Activated naive CD8-positive, alpha-beta T cell treated with anti-CD3 and anti-CD28 coated beads, Interleukin-2, amount 10 ng/mL, durations not matched to agents 7 days and 5 days (primary cell): ENCODE data around the gene MAX. TPM values are rescaled to one million over a fixed set of nuclear protein-coding genes. Genes with fewer than 3 reads are reported as not detected.

Experiments
- ATAC-seq: fragments of 150-1000 bp; cut with Tn5 transposase; one replicate; pipeline ENCODE4 v1.10.0; 2021; ENCODE audit warnings: low read depth, moderate library complexity
- POLR2A ChIA-PET: fragments of 350-600 bp; sonication (Branson Sonifier 250); formaldehyde crosslinking; loops from one replicate; lab custom pipeline; 2021; ENCODE audit warnings: antibody characterized with exemption; lab: Charles Lee
- DNase-seq: peaks from one replicate; pipeline ENCODE4 v3.0.0; 2021
- H3K27ac Mint-ChIP-seq: one replicate; pipeline ENCODE4 v1.8.0; 2022; ENCODE audit warnings: mild to moderate bottlenecking, mixed read lengths
- H3K27me3 Mint-ChIP-seq: one replicate; pipeline ENCODE4 v1.8.0; 2022; ENCODE audit warnings: mild to moderate bottlenecking, moderate library complexity, mixed read lengths
- H3K36me3 Mint-ChIP-seq: one replicate; pipeline ENCODE4 v1.8.0; 2021; ENCODE audit warnings: mild to moderate bottlenecking, mixed read lengths
- H3K4me1 Mint-ChIP-seq: one replicate; pipeline ENCODE4 v1.8.0; 2021; ENCODE audit warnings: mixed read lengths
- H3K4me3 Mint-ChIP-seq: one replicate; pipeline ENCODE4 v1.8.0; 2022; ENCODE audit warnings: mild to moderate bottlenecking, moderate library complexity, mixed read lengths
- H3K9me3 Mint-ChIP-seq: one replicate; pipeline ENCODE4 v1.8.0; 2021; ENCODE audit warnings: mixed read lengths
- total RNA-seq, 2 experiments: library from RNA; stranded (reverse); gene quantifications; one replicate each; pipeline ENCODE4 v1.2.3, GENCODE V29; 2021

The MAX gene
- total RNA-seq, 2 experiments from 2014 or later, result 150 to 155 TPM

GRCh38 chr14:65053466-65053865, 48.9 kb downstream of the MAX start:
- no peak overlapping the region for H3K27ac Mint-ChIP-seq
- POLR2A ChIA-PET, result no interaction called here
- no peak for ATAC-seq
- DNase-seq, result no peak
- peaks cover 8% of the 10 kb centered on the region for H3K4me1 Mint-ChIP-seq
- H3K9me3 Mint-ChIP-seq, result no peaks in the 10 kb centered on the region
- H3K27me3 Mint-ChIP-seq, result no peaks in the 10 kb centered on the region
- no peak overlapping the region for H3K4me3 Mint-ChIP-seq
- peaks cover 14% of the 10 kb centered on the region for H3K36me3 Mint-ChIP-seq

DNA sequence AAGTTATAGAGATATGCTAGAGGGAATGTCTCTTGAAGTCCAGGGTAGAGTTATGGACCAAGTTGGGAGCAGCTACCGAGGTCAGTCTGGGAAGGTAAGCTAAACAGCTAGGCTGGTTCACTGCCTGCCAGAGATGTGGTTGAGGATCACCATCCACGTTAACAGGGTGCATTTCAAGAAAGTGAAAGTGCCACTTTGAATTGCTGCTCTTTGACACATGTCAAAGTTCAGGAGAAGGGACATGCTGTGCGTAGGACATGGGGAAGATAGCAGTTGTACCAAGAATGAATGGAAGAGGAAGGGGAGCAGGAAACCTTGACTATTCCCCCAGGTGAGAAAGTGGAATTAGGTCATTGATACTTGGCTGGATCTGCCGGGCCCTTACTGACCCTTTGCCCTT, 49.5 kb downstream of the MAX start:
- Mint-ChIP-seq H3K9me3 (no peaks in the 10 kb centered on the region), H3K4me1 (peaks cover 8% of the 10 kb centered on the region), H3K4me3 (no peak overlapping the region), H3K27ac (no peak overlapping the region), H3K36me3 (peaks cover 11% of the 10 kb centered on the region), H3K27me3 (no peaks in the 10 kb centered on the region)
- DNase-seq (no peak), ATAC-seq (no peak)
- POLR2A ChIA-PET, result no interaction called here

- Mint-ChIP-seq H3K9me3 (no peaks in the 10 kb centered on the region), H3K27ac (no peak overlapping the region), H3K36me3 (peaks cover 25% of the 10 kb centered on the region), H3K4me1 (peaks cover 17% of the 10 kb centered on the region), H3K4me3 (no peak overlapping the region), H3K27me3 (no peaks in the 10 kb centered on the region)
- ATAC-seq, result no peak
- DNase-seq, result no peak
- POLR2A ChIA-PET, result no interaction called here
Measured at GRCh38 chr14:65045709-65046108, 56.6 kb downstream of the MAX start.

DNA sequence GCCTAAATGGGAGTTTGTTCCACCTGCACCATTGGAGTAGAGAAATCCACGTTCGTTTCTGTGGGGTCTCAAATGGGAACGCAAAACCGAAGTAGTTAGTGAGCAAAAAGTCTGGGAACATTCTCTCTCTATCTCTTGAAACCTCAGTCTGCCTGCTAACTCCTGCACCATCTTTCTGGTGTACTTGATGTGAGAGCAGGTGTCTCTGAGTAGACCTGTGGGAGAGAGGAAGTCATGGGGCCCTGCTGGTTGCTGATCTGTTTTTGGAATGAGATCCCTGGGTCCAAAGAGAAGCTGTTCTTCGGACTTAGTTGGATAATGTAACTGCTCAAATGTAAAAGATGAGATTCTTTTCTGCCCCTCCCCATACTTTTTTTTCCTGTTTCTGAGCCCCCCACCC, 57.3 kb downstream of the MAX start:
- peaks cover 16% of the 10 kb centered on the region for H3K4me1 Mint-ChIP-seq

DNA sequence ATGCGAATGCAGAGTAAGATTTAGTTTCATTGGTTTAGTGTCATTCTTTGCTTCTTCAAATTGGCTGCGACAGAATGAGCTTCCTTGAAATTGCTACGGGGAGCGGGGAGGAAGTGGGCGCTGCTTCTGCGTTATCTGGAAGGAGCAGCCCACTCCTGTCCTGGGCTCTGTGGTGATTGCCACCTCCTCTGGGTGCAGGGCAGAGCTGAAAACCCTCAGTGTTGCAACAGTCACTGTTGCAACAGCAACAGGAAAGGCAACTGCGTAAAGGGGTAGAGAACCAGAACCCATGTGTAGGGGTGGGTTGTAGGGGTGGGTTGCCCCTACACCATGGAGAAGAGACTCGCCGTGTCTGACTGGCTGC, 57.7 kb downstream of the MAX start:
- H3K36me3 Mint-ChIP-seq, result peaks cover 25% of the 10 kb centered on the region
- POLR2A ChIA-PET, result no interaction called here

More for the DNA sequence above, 57.3 kb downstream of the MAX start:
- POLR2A ChIA-PET, result no interaction called here
- H3K27me3 Mint-ChIP-seq, result no peaks in the 10 kb centered on the region
- no peak for ATAC-seq
- DNase-seq, result no peak
- H3K4me3 Mint-ChIP-seq, result no peak overlapping the region
- no peak overlapping the region for H3K27ac Mint-ChIP-seq
- no peaks in the 10 kb centered on the region for H3K9me3 Mint-ChIP-seq
- peaks cover 25% of the 10 kb centered on the region for H3K36me3 Mint-ChIP-seq

DNA sequence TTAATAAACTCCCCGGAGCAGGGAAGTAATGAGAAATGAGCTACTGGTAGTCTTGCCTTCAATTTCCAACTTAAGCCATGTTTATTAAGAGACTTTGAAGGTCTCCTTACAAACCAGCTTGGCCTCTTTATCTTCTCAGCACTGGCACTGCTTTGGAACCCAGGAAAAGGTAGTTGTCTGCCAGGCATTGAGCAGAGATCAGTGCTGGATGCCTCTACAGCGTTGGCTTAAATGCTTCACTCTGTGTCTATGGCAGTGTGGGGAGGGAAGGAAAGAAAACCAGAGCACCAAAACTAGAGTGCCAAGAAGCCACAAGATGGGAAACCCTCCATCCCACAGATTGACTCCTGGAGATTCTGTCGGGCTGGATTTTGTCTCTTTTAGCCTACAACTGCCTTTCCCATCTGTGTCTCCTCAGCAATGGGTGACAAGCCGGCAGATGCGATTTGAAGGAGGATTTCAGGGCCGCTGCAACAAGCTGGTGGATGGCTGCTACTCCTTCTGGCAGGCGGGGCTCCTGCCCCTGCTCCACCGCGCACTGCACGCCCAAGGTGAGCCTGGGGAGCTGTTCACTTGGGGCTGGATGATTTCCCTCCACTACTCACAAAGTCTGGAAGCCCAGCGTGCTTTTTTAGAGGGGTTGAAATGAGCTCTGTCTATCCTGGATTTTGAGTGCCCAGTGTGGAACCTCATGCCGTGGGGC, 58.3 kb downstream of the MAX start:
- POLR2A ChIA-PET, result interaction anchor here (0.7 kb wide), 1 partner anchor 380 kb away, joined by 5 read pairs; no protein-coding TSS in a partner anchor
- H3K4me3 Mint-ChIP-seq, result peak overlapping the region; percentile 22
- peak overlapping the region; percentile 51 for H3K27ac Mint-ChIP-seq
- H3K9me3 Mint-ChIP-seq, result no peaks in the 10 kb centered on the region
- H3K4me1 Mint-ChIP-seq, result peaks cover 16% of the 10 kb centered on the region
- DNase-seq, result no peak
- H3K27me3 Mint-ChIP-seq, result no peaks in the 10 kb centered on the region
- ATAC-seq, result no peak
- peaks cover 27% of the 10 kb centered on the region for H3K36me3 Mint-ChIP-seq

More for the DNA sequence above, 57.7 kb downstream of the MAX start:
- Mint-ChIP-seq H3K4me3 (peak overlapping the region; percentile 22), H3K9me3 (no peaks in the 10 kb centered on the region), H3K4me1 (peaks cover 16% of the 10 kb centered on the region), H3K27me3 (no peaks in the 10 kb centered on the region), H3K27ac (peak overlapping the region; percentile 51)
- DNase-seq (no peak), ATAC-seq (peak; percentile 48)

GRCh38 chr14:65042731-65043372, 59.5 kb downstream of the MAX start:
- Mint-ChIP-seq H3K9me3 (no peaks in the 10 kb centered on the region), H3K27ac (no peak overlapping the region), H3K4me1 (peaks cover 16% of the 10 kb centered on the region), H3K4me3 (no peak overlapping the region), H3K27me3 (no peaks in the 10 kb centered on the region), H3K36me3 (peaks cover 30% of the 10 kb centered on the region)
- DNase-seq (no peak), ATAC-seq (no peak)
- POLR2A ChIA-PET, result no interaction called here

- Mint-ChIP-seq H3K27me3 (no peaks in the 10 kb centered on the region), H3K9me3 (no peaks in the 10 kb centered on the region), H3K27ac (no peak overlapping the region), H3K4me1 (peaks cover 14% of the 10 kb centered on the region), H3K4me3 (no peak overlapping the region), H3K36me3 (peaks cover 26% of the 10 kb centered on the region)
- no peak for ATAC-seq
- POLR2A ChIA-PET, result no interaction called here
- DNase-seq, result no peak
Measured at GRCh38 chr14:65042296-65042695, 60.0 kb downstream of the MAX start.

GRCh38 chr14:65041434-65041915, 60.8 kb downstream of the MAX start:
- peaks cover 14% of the 10 kb centered on the region for H3K4me1 Mint-ChIP-seq
- H3K4me3 Mint-ChIP-seq, result no peak overlapping the region
- DNase-seq (no peak), ATAC-seq (no peak)
- H3K36me3 Mint-ChIP-seq, result peaks cover 21% of the 10 kb centered on the region
- POLR2A ChIA-PET, result no interaction called here
- no peak overlapping the region for H3K27ac Mint-ChIP-seq
- H3K27me3 Mint-ChIP-seq, result no peaks in the 10 kb centered on the region
- no peaks in the 10 kb centered on the region for H3K9me3 Mint-ChIP-seq

GRCh38 chr14:65040666-65041433, 61.5 kb downstream of the MAX start:
- peaks cover 14% of the 10 kb centered on the region for H3K4me1 Mint-ChIP-seq
- H3K27ac Mint-ChIP-seq, result no peak overlapping the region
- DNase-seq, result no peak
- no peaks in the 10 kb centered on the region for H3K27me3 Mint-ChIP-seq
- H3K4me3 Mint-ChIP-seq, result no peak overlapping the region
- H3K36me3 Mint-ChIP-seq, result peaks cover 19% of the 10 kb centered on the region
- no peaks in the 10 kb centered on the region for H3K9me3 Mint-ChIP-seq
- no peak for ATAC-seq
- POLR2A ChIA-PET, result no interaction called here

- no peak for DNase-seq
- POLR2A ChIA-PET, result no interaction called here
- no peak for ATAC-seq
- Mint-ChIP-seq H3K27ac (no peak overlapping the region), H3K9me3 (no peaks in the 10 kb centered on the region), H3K27me3 (no peaks in the 10 kb centered on the region), H3K4me1 (peaks cover 2% of the 10 kb centered on the region), H3K36me3 (peaks cover 13% of the 10 kb centered on the region), H3K4me3 (no peak overlapping the region)
Measured at GRCh38 chr14:65038966-65039365, 63.4 kb downstream of the MAX start.

GRCh38 chr14:65035049-65035448, 67.3 kb downstream of the MAX start:
- no peak for ATAC-seq
- Mint-ChIP-seq H3K4me3 (no peak overlapping the region), H3K4me1 (no peaks in the 10 kb centered on the region), H3K27ac (no peak overlapping the region), H3K9me3 (no peaks in the 10 kb centered on the region), H3K27me3 (no peaks in the 10 kb centered on the region), H3K36me3 (peaks cover 24% of the 10 kb centered on the region)
- DNase-seq, result no peak
- POLR2A ChIA-PET, result no interaction called here

DNA sequence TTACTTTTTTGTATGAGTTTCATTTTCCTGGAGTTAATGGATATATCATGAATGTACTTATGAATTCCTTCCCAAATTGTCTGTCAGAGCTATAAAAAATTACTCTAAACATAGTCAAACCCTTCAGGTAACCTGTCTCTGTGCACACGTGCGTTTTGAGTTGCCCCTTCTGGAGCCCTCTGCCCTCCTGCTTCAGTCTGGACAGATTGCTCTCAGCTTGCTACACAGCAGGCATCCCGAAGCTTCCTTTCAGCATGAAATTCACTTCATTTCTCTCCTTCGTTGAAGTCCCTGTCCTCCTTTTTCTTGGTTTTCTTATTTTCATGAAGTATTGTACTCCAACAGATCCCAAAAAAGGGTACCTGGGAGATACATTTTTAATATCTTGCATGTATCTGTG, 68.3 kb downstream of the MAX start:
- no peaks in the 10 kb centered on the region for H3K4me1 Mint-ChIP-seq
- no peak overlapping the region for H3K27ac Mint-ChIP-seq
- POLR2A ChIA-PET, result no interaction called here
- ATAC-seq (no peak), DNase-seq (no peak)
- no peaks in the 10 kb centered on the region for H3K9me3 Mint-ChIP-seq
- no peak overlapping the region for H3K4me3 Mint-ChIP-seq
- H3K36me3 Mint-ChIP-seq, result peaks cover 27% of the 10 kb centered on the region
- H3K27me3 Mint-ChIP-seq, result no peaks in the 10 kb centered on the region
